Mesenchymal stem cell (in vitro differentiated cells and primary cell): ENCODE data around the gene TAB3.
"Not testable (repeated sequence)": the region's sequence is repeated elsewhere in the genome, so short reads cannot be mapped to it uniquely, and the experiment has no call there.

Experiments
- DNase-seq: peaks from one replicate; pipeline ENCODE4 v3.0.0-alpha.2; 2013
- H2AFZ ChIP-seq: one replicate; pipeline ENCODE4 v1.6.1; 2013; ENCODE audit warnings: low read depth, mild to moderate bottlenecking, control low read depth, inconsistent platforms, low read length, moderate library complexity
- H2AK5ac ChIP-seq: 2 replicates; pipeline ENCODE4 v1.6.1; 2013; ENCODE audit warnings: low read length, moderate library complexity, mild to moderate bottlenecking, inconsistent platforms; ENCODE audit not compliant: severe bottlenecking
- H2BK120ac ChIP-seq: one replicate; pipeline ENCODE4 v1.6.1; 2013; ENCODE audit warnings: low read depth, mild to moderate bottlenecking, inconsistent platforms, low read length, moderate library complexity
- H2BK12ac ChIP-seq, 2 experiments: one replicate each; pipeline ENCODE4 v1.6.1; 2013; ENCODE audit warnings: inconsistent platforms in 2 of 2, low read length in 2 of 2, mild to moderate bottlenecking in 2 of 2, moderate library complexity in 2 of 2, control low read depth in 1 of 2
- H2BK15ac ChIP-seq: one replicate; pipeline ENCODE4 v1.6.1; 2013; ENCODE audit warnings: mild to moderate bottlenecking, low read depth, inconsistent platforms; ENCODE audit not compliant: poor library complexity, severe bottlenecking
- H2BK5ac ChIP-seq: 2 replicates; pipeline ENCODE4 v1.6.1; 2013; ENCODE audit warnings: low read depth, mild to moderate bottlenecking, low read length, control low read depth, inconsistent platforms; ENCODE audit not compliant: poor library complexity, severe bottlenecking
- H3K14ac ChIP-seq, 2 experiments: one replicate each; pipeline ENCODE4 v1.6.1; 2013; ENCODE audit warnings: inconsistent platforms in 2 of 2, low read length in 2 of 2, control low read depth in 1 of 2, mild to moderate bottlenecking in 1 of 2, moderate library complexity in 1 of 2
- H3K18ac ChIP-seq, 2 experiments: one replicate each; pipeline ENCODE4 v1.6.1; 2013; ENCODE audit warnings: inconsistent platforms in 2 of 2, low read length in 2 of 2, control low read depth in 1 of 2, low read depth in 1 of 2, mild to moderate bottlenecking in 1 of 2
- H3K23ac ChIP-seq, 2 experiments: one replicate each; pipeline ENCODE4 v1.6.1; 2013; ENCODE audit warnings: inconsistent platforms in 2 of 2, low read length in 2 of 2, mild to moderate bottlenecking in 2 of 2, moderate library complexity in 2 of 2, control low read depth in 1 of 2
- H3K27ac ChIP-seq: 2 replicates; pipeline ENCODE4 v1.5.1; 2013; ENCODE audit warnings: mild to moderate bottlenecking, moderate library complexity, low read length, control low read depth, inconsistent platforms; ENCODE audit not compliant: poor library complexity, severe bottlenecking
- H3K27me3 ChIP-seq, 2 experiments: 2 replicates each; pipeline versions ENCODE4 v1.6.1 to v1.7.0; 2013; ENCODE audit warnings: low read length in 2 of 2, mild to moderate bottlenecking in 2 of 2, moderate library complexity in 2 of 2, control low read depth in 1 of 2, inconsistent platforms in 1 of 2; ENCODE audit not compliant: control insufficient read depth in 1 of 2, insufficient read depth in 1 of 2
- H3K36me3 ChIP-seq, 2 experiments: 2 replicates each; pipeline versions ENCODE4 v1.6.1 to v1.7.0; 2013; ENCODE audit warnings: low read length in 2 of 2, control low read depth in 1 of 2, inconsistent platforms in 1 of 2, low read depth in 1 of 2, mild to moderate bottlenecking in 1 of 2; ENCODE audit not compliant: insufficient read depth in 2 of 2, control insufficient read depth in 1 of 2
- H3K4ac ChIP-seq, 2 experiments: one replicate each; pipeline ENCODE4 v1.6.1; 2013; ENCODE audit warnings: inconsistent platforms in 2 of 2, low read length in 2 of 2, mild to moderate bottlenecking in 2 of 2, moderate library complexity in 2 of 2, control low read depth in 1 of 2, low read depth in 1 of 2
- H3K4me1 ChIP-seq: 2 replicates; pipeline ENCODE4 v1.6.1; 2013; ENCODE audit warnings: low read depth, low read length, control low read depth; ENCODE audit not compliant: control insufficient read depth, insufficient read depth
- H3K4me2 ChIP-seq: 2 replicates; pipeline ENCODE4 v1.6.1; 2013; ENCODE audit warnings: low read length, mild to moderate bottlenecking, inconsistent platforms; ENCODE audit not compliant: poor library complexity, severe bottlenecking
- H3K4me3 ChIP-seq, 2 experiments: 2 replicates each; pipeline versions ENCODE4 v1.5.1 to v1.7.0; 2013; ENCODE audit warnings: low read length in 2 of 2, mild to moderate bottlenecking in 2 of 2, control low read depth in 1 of 2, low read depth in 1 of 2; ENCODE audit not compliant: insufficient read depth in 1 of 2
- H3K79me1 ChIP-seq: replicated peaks from 2 replicates; pipeline ENCODE4 v1.6.1; 2013; ENCODE audit warnings: mild to moderate bottlenecking, control low read depth, low read length, inconsistent platforms; ENCODE audit not compliant: poor library complexity, severe bottlenecking
- H3K9ac ChIP-seq: 2 replicates; pipeline ENCODE4 v1.7.0; 2013; ENCODE audit warnings: mild to moderate bottlenecking, low read length, moderate library complexity
- H3K9me3 ChIP-seq: 2 replicates; pipeline ENCODE4 v1.7.0; 2013; ENCODE audit warnings: mild to moderate bottlenecking, low read length; ENCODE audit not compliant: control insufficient read depth
- H4K8ac ChIP-seq: one replicate; pipeline ENCODE4 v1.6.1; 2013; ENCODE audit warnings: inconsistent platforms, mild to moderate bottlenecking, low read length, moderate library complexity
- H4K91ac ChIP-seq: one replicate; pipeline ENCODE4 v1.6.1; 2013; ENCODE audit warnings: mild to moderate bottlenecking, low read length, inconsistent platforms
- WGBS: methylation state at CpG from one replicate; pipeline ENCODE4 v1.1.7; 2013; ENCODE audit warnings: mixed read lengths; 5-methylcytosine and 5-hydroxymethylcytosine counted together

TAB3 gene

GRCh38 chrX:30800901-30801300 lies 88.2 kb downstream of the TAB3 start:
- H3K9me3 ChIP-seq = peaks cover 60% of the 10 kb centered on the region
- H2AFZ ChIP-seq = no peak overlapping the region
- H3K79me1 ChIP-seq = no peaks in the 10 kb centered on the region
- H4K8ac ChIP-seq = no peak overlapping the region
- H2BK5ac ChIP-seq = no peak overlapping the region
- 51% methylated on average over 1 of the region's 1 CpG for WGBS
- no peak overlapping the region for H3K14ac ChIP-seq
- H3K4ac ChIP-seq = no peak overlapping the region
- no peak overlapping the region for H2BK120ac ChIP-seq
- H3K18ac ChIP-seq = no peak overlapping the region
- no peak overlapping the region for H3K4me3 ChIP-seq
- H2BK15ac ChIP-seq = no peak overlapping the region
- H3K4me2 ChIP-seq = no peak overlapping the region
- H2AK5ac ChIP-seq = no peak overlapping the region
- no peaks in the 10 kb centered on the region for H3K4me1 ChIP-seq
- H3K23ac ChIP-seq = no peak overlapping the region
- H3K27ac ChIP-seq = no peak overlapping the region
- no peaks in the 10 kb centered on the region for H3K27me3 ChIP-seq
- H3K9ac ChIP-seq = no peak overlapping the region
- H3K36me3 ChIP-seq = no peaks in the 10 kb centered on the region
- DNase-seq = no peak
- H4K91ac ChIP-seq = no peak overlapping the region
- no peak overlapping the region for H2BK12ac ChIP-seq

DNA sequence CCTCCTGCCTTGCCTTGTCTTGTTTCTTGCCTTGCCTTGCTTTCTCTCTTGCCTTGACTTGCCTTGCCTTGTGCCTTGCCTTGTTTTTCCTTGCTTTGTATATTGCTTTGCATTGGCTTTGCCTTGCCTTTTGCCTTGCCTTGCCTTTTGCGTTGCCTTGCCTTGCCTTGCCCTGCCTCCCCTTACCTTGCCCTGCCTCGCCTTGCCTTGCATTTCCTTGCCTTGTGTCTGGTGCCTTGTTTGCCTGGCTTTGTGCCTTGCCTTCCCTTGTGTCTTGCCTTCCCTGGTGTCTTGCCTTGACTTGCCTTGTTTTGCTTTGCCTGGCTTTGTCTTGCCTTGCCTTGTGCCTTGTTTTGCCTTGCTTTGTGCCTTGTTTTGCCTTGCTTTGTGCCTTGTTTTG lies 89.7 kb downstream of the TAB3 start:
- H2BK5ac ChIP-seq = no peak overlapping the region
- H3K4me2 ChIP-seq = no peak overlapping the region
- no peaks in the 10 kb centered on the region for H3K36me3 ChIP-seq
- H4K91ac ChIP-seq = no peak overlapping the region
- H3K9me3 ChIP-seq = peaks cover 67% of the 10 kb centered on the region
- no peaks in the 10 kb centered on the region for H3K79me1 ChIP-seq
- no peak overlapping the region for H3K4ac ChIP-seq
- H2BK120ac ChIP-seq = no peak overlapping the region
- no peak overlapping the region for H3K23ac ChIP-seq
- H3K4me1 ChIP-seq = no peaks in the 10 kb centered on the region
- no peak overlapping the region for H3K14ac ChIP-seq
- 67% methylated on average over 2 of the region's 2 CpGs for WGBS
- H3K27ac ChIP-seq = no peak overlapping the region
- H2AFZ ChIP-seq = no peak overlapping the region
- H2AK5ac ChIP-seq = no peak overlapping the region
- no peaks in the 10 kb centered on the region for H3K27me3 ChIP-seq
- H2BK12ac ChIP-seq = no peak overlapping the region
- no peak overlapping the region for H3K18ac ChIP-seq
- no peak overlapping the region for H3K9ac ChIP-seq
- H2BK15ac ChIP-seq = no peak overlapping the region
- no peak for DNase-seq
- no peak overlapping the region for H4K8ac ChIP-seq
- no peak overlapping the region for H3K4me3 ChIP-seq

GRCh38 chrX:30798810-30799209 lies 90.2 kb downstream of the TAB3 start:
- no peak overlapping the region for H4K91ac ChIP-seq
- WGBS = 86% methylated on average over 3 of the region's 3 CpGs
- no peaks in the 10 kb centered on the region for H3K27me3 ChIP-seq
- H3K27ac ChIP-seq = no peak overlapping the region
- H3K9ac ChIP-seq = no peak overlapping the region
- no peak overlapping the region for H3K4ac ChIP-seq
- DNase-seq = no peak
- no peaks in the 10 kb centered on the region for H3K4me1 ChIP-seq
- H4K8ac ChIP-seq = no peak overlapping the region
- no peak overlapping the region for H3K4me3 ChIP-seq
- H2BK12ac ChIP-seq = no peak overlapping the region
- H3K14ac ChIP-seq = no peak overlapping the region
- H2AK5ac ChIP-seq = no peak overlapping the region
- no peak overlapping the region for H3K23ac ChIP-seq
- no peak overlapping the region for H3K18ac ChIP-seq
- no peak overlapping the region for H3K4me2 ChIP-seq
- H2BK5ac ChIP-seq = no peak overlapping the region
- no peak overlapping the region for H2BK120ac ChIP-seq
- no peak overlapping the region for H2AFZ ChIP-seq
- no peaks in the 10 kb centered on the region for H3K79me1 ChIP-seq
- H3K9me3 ChIP-seq = peaks cover 67% of the 10 kb centered on the region
- no peaks in the 10 kb centered on the region for H3K36me3 ChIP-seq
- no peak overlapping the region for H2BK15ac ChIP-seq

DNA sequence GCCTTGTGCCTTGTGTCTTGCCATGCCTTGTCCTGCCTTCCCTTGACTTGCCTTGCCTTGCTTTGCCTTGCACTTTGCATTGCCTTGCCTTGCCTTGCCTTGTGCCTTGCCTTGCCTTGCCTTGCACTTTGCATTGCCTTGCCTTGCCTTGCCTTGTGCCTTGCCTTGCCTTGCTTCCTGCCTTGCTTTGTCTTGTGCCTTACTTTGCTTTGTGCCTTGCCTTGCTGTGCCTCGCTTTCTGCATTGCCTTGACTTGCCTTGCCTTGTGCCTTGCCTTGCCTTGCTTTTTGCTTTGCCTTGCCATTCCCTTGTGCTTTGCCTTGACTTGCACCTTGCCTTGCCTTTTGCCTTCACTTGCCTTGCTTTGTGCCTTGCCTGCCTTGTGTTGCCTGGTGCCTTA lies 91.8 kb downstream of the TAB3 start:
- not testable (repeated sequence) for H4K8ac ChIP-seq, H2AFZ ChIP-seq, H3K23ac ChIP-seq, H2BK12ac ChIP-seq, H2BK120ac ChIP-seq, H3K27me3 ChIP-seq, H3K36me3 ChIP-seq, H2BK15ac ChIP-seq, H3K18ac ChIP-seq, H4K91ac ChIP-seq, H3K79me1 ChIP-seq, H3K9ac ChIP-seq, H3K27ac ChIP-seq, H3K4me3 ChIP-seq, H2BK5ac ChIP-seq, H3K14ac ChIP-seq, DNase-seq, H3K4ac ChIP-seq, H3K4me1 ChIP-seq, H3K4me2 ChIP-seq, H2AK5ac ChIP-seq
- WGBS = 49% methylated on average over 1 of the region's 1 CpG
- peaks cover 60% of the 10 kb centered on the region for H3K9me3 ChIP-seq
